Measurements from ENCODE around the gene ZSCAN10.

DNA sequence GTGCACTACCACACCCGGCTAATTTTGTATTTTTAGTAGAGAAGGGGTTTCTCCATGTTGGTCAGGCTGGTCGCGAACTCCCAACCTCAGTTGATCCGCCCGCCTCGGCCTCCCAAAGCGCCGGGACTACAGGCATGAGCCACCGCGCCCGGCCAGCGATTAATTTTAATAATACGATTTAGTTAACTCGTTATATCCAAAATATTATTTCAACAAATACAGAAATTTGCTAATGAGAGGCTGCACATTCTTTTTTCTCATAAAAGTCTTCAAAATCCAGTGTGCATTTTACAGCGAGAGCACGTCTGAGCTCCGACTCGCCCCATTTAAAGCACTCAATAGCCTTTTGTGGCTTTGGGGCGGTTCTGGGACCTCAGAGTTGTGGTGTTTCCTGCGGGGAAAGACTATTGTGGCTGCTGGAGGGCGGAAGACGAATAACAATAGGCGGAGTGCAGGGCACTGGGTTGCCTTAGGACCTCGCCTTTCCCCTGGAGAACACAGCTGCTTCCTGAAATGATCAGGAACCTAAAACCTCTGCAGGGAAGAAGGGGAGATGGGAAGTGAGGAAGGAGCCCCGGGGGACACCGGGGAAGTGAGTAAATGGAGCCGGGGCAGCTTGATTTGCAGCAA is 2.9 kb upstream of the ZSCAN10 start:
- TF ChIP-seq, protein P1, sequence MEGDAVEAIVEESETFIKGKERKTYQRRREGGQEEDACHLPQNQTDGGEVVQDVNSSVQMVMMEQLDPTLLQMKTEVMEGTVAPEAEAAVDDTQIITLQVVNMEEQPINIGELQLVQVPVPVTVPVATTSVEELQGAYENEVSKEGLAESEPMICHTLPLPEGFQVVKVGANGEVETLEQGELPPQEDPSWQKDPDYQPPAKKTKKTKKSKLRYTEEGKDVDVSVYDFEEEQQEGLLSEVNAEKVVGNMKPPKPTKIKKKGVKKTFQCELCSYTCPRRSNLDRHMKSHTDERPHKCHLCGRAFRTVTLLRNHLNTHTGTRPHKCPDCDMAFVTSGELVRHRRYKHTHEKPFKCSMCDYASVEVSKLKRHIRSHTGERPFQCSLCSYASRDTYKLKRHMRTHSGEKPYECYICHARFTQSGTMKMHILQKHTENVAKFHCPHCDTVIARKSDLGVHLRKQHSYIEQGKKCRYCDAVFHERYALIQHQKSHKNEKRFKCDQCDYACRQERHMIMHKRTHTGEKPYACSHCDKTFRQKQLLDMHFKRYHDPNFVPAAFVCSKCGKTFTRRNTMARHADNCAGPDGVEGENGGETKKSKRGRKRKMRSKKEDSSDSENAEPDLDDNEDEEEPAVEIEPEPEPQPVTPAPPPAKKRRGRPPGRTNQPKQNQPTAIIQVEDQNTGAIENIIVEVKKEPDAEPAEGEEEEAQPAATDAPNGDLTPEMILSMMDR (IDR thresholded peaks at IDR 0.05) = no peak
- no peak for TF ChIP-seq POLR2A (IDR thresholded peaks at IDR 0.05)

Data from breast epithelium (tissue), 3 donors.